Thyroid gland (tissue), 4 donors: ENCODE results near the gene GP9.

Experiments
- POLR2A ChIP-seq, 2 donors: fragments of 450-650 bp; IDR thresholded peaks; one replicate each; pipeline ENCODE4 v1.6.1; 2017; ENCODE audit warnings: antibody characterized with exemption in 2 of 2, mild to moderate bottlenecking in 2 of 2, moderate library complexity in 1 of 2
- TF ChIP-seq, protein P1 (sequence below), 6 experiments: fragments of 200-600 bp in 3 of 6; fragments of 450-650 bp in 3 of 6; sonication (generic) in 3 of 6; IDR thresholded peaks; one replicate each; pipeline ENCODE4 v1.5.1; 2016 to 2019; ENCODE audit warnings: antibody characterized with exemption in 6 of 6, mild to moderate bottlenecking in 2 of 6, inconsistent platforms in 1 of 6, moderate library complexity in 1 of 6

DNA sequence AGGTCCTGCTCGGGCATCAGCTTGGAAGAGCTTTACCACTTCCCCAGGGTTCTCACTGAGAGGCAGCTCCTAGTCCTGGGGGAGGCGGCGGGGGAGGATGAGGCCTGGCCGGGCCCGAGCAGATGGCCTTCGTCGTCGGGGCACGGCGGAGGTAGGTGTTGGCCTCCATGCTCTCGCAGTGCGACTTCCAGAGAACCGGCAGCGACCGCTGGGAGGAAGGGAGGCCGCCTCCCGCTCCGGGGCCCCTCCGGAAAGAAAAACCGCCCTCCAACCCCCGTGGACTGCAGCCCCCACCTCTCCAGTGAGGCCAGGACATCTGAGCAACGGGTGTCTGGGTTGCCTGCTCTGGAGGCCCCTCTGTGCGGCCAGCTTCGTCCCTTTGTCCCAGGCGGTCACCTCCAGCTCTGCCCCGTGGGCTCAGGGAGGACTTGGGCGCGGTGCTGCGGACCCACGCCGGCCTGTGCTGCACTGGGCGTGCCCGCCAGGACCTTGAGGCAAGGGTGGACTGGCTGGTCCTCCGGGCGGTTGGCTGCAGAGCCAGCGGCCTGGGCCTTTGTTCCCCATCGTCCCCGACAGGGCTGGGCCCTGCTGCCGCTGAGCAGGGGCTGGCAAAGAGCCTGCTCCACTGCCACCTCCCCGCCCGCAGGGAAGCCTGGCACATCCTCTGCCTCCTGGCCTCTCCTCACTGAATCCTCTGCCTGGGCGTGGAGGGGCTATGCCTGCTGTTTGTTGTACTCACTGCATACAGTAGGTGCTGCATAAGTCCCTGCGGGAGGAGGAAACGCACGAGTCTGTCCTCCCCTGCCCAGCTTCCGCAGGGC is 13.6 kb upstream of the GP9 start:
- TF ChIP-seq, protein P1, sequence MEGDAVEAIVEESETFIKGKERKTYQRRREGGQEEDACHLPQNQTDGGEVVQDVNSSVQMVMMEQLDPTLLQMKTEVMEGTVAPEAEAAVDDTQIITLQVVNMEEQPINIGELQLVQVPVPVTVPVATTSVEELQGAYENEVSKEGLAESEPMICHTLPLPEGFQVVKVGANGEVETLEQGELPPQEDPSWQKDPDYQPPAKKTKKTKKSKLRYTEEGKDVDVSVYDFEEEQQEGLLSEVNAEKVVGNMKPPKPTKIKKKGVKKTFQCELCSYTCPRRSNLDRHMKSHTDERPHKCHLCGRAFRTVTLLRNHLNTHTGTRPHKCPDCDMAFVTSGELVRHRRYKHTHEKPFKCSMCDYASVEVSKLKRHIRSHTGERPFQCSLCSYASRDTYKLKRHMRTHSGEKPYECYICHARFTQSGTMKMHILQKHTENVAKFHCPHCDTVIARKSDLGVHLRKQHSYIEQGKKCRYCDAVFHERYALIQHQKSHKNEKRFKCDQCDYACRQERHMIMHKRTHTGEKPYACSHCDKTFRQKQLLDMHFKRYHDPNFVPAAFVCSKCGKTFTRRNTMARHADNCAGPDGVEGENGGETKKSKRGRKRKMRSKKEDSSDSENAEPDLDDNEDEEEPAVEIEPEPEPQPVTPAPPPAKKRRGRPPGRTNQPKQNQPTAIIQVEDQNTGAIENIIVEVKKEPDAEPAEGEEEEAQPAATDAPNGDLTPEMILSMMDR (IDR thresholded peaks at IDR 0.05): no peak
- no peak for TF ChIP-seq POLR2A (IDR thresholded peaks at IDR 0.05)
